GM19043 (cell line): ENCODE measurements around the gene TRHDE.

ENCODE experiments used
- ATAC-seq: cut with Tn5 transposase; IDR thresholded peaks from one replicate; pipeline ENCODE4 v1.9.1; 2021; ENCODE audit warnings: low read depth; ENCODE audit not compliant: unreplicated experiment

The TRHDE gene

DNA sequence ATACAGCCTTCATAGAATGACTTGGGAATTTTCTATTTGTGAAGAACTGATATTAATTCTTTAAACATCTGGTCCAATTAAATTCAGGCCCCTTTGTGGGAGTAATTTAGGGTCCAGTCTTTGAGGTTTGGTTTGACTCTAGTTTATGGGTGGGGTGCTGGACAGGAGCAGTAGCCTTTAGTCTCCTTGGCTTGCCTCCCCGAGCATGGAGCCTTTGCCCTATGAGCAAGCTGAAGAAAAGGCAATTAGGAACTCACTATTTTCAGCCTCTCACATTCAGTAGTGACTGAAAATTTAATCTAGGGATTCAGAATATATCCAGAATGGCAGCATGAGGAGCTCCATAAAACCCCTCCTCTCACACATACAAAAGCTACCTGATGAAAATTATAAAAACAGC, 161.1 kb downstream of the TRHDE start:
- no peak for ATAC-seq

DNA sequence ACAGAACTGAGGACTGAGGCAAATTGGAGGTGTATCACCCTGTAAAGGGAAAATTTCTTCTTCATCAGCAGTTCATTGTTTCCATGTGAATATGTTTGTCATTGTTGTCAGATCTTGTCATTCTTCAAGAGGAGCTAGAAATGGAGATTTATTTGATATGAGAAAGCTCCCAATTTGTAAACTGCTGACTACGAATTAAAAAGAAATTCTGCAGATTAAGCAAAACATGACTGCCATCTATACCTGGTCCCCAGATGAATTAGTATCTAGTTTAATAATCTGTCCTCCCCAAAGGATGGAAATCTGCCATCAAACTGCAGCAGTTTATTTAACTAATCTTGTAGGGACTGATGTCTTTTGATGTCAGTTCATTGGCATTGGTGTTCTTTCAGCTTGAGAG, 162.8 kb downstream of the TRHDE start:
- no peak for ATAC-seq

DNA sequence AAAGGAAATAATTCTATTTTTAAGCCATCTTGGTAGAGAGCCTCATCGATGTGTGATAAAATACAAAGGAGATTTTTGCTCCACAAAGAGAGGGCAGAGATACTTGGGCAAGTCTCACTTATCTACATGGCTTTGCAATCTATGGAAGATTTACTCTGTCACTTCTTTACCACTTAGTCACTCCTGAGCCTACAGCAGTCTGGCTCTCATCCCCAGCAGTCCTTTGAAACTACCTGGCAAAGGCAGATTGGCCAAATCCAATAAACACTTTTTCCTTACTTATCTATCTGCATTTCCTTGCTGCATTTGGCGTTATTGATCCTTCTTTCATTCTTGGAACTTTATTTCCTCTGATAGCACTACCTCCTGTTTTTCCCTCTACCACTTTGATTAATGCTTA, 170.0 kb downstream of the TRHDE start:
- no peak for ATAC-seq

DNA sequence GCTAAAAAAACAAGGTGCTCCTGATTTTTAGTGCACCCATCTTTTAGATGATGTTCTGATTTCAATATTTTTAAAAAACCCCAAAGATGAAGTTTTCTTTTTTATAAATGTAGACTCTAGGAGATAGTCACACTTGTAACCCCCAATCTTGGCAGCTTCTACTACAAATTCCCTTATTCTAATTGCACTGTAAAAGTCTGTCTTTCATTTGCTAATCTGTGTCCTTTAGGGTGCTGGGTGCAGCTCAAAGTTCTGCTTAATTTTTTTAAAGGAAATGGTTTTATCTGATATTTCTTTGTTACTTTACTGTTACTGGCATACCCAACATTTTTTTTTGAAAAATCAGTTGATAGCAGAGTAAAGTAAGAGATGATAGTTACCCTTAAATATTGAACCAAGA, 172.0 kb downstream of the TRHDE start:
- no peak for ATAC-seq

DNA sequence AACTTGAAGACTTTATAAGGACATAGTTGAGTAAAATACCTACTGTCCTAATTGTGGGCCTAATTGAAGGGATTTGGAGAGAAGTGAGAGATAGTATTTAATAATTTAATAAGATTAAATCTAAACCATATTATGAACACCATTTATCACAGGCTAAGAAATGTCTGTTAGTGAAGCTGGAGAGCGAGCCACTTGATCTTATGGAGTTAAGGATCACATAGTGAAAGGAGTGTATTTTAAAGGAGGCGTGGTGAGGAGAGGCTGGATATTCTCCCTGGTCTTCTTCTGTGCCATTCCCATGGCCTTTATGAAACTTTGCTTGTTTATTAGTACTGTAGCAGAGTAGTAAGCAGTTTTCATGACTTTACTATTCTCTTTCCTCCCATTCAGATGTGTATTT, 172.4 kb downstream of the TRHDE start:
- ATAC-seq = no peak

DNA sequence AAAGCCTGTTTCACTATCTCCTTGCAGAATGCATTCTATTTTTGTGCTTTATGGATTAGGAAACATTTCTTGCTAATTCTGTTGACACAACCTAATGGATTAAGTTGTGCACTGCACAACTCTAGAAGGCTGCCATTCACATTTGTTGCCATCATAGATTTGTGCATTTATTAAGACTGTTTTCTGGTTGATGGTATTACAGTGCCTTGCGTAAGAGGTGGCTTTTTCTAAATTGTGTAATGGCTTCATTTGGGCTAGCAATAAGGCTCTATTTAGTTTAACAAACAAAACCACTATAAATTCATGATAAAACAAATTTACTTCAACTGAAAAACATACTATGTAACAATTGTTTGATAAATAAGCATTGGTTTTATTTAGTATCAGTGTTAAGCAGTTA, 175.9 kb downstream of the TRHDE start:
- no peak for ATAC-seq

DNA sequence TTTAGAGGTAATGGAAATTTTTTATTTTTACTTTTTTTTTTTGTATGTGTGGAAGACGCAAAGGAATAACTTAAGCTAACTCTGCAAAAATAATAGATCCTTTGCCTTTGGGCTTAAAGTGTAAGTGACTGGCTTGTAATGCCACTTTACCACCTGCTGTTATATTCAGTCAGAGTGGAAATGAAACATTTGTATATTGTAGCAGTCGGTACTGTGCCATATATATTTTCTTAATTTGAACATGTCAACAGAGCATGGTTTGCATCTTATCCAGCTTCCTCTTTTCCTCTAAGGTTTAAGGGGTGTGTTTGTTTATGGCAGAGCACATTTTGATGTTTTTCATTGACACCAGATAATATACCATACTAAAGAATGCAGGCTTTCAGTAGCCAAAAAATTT, 176.6 kb downstream of the TRHDE start:
- no peak for ATAC-seq

DNA sequence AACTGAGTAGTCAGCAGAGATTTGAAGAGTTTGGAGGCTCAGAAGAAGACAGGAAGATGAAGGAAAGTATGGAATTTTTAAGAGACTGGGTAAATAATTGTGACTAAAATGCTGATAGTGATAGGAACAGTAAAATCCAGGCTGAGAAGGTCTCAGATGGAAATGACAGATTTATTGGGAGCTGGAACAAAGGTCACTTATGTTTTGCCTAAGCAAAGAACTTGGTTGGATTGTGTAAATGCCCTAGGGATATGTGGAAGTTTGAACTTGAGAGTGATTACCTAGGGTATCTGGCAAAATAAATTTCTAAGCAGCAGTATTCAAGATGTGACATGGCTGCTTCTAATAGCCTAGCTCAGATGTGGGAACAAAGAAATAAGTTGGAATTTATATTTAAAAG, 180.9 kb downstream of the TRHDE start:
- no peak for ATAC-seq

DNA sequence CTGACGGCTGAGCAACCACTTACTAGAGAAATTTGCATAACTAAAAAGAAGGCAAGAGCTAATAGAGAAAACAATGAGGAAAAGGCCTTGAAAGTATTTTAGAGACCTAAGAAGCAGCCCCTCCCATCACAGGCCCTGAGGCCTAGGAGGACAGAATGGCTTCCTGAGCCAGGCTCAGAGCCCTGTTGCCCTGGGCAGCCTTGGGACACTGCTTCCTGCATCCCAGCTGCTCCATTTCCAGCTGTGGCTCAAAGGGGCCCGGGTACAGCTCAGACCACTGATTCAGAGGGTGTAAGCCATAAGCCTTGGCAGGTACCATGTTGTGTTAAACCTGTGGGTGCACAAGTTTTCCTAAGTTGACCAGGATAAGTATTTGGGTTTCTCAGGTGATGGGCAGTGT, 181.4 kb downstream of the TRHDE start:
- no peak for ATAC-seq

DNA sequence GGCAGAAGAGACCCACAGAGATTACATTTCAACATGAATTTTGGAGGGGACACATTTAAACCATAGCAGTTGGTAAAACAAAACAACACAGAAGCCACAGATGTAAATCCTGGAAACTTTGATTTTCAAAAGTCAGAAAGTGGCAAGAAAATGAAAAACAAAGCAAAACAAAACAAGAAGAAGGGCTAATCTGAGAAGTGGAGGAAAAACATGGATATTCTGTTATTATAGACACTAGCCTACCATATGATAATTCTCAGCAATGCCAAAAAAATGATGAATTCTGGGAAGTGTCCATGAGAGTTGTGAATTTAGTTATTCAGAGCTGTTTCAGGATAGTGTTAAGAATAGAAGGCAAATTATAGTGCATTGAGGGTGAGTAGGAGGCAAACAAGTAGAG, 192.3 kb downstream of the TRHDE start:
- no peak for ATAC-seq

DNA sequence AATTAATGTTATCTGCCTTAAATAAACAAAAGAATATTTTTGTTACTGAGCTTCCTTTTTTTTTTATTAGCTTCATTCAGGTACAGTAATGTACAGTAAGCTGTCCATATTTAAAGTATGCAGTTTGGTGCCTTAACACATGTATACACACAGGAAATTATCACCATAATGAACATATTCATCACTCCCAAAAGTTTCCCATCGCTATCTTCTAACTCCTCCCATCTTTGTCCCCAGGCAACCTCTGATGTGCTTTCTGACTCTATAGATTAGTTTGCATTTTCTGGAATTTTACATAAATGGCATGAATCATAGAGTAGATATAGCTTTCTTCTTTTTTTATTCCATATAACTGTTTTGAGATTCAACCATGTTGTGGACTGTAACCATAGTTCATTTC, 193.0 kb downstream of the TRHDE start:
- ATAC-seq = no peak

DNA sequence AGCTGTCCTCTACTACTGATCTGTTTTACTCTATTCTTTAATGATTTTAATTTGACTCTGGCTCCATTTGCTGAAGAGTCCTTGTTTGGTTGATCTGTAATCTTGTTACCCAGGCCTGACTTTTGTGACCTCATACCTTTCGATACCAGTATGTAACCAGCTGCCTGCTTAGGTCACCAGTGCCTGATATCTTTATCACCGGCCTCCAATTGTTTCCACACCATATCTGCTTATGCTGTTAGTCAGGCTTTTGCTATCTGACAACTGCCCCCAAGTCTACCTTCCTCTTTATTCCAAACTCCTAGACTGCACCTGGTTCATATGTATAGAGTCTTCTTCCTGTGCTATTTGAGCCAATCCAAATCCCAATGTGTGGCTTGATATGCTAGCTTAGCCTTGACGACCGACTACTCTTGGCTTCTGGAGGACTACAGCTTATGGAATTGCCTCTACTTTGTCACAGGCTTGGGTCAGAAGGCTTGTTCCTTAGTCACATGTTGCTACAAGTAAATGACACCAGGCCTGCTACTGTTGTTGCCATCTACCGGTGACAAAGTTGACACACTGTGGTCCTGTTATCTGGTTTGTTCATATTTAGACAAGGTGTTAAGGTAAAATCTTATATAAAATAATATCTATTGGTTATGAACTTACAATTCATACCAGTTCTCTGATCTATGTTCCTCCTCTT, 193.9 kb downstream of the TRHDE start:
- ATAC-seq = no peak

DNA sequence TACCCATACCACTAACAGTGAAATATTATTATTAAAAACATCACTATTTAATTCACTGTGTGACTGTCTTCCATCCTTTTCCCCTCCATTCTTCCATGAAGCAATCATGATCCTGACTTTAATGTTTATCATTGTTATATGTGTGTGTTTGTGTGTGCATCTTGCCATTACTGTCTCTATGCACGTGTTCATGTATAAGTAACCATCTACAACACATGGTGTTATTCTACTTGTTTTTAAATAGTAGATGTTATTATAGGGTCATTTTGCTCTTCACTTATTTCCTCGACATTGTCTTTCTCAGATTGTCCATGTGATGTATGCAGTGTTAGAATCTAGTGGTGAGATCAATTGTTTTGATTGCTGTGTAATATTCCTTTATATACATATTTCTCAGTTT, 195.8 kb downstream of the TRHDE start:
- ATAC-seq = no peak

DNA sequence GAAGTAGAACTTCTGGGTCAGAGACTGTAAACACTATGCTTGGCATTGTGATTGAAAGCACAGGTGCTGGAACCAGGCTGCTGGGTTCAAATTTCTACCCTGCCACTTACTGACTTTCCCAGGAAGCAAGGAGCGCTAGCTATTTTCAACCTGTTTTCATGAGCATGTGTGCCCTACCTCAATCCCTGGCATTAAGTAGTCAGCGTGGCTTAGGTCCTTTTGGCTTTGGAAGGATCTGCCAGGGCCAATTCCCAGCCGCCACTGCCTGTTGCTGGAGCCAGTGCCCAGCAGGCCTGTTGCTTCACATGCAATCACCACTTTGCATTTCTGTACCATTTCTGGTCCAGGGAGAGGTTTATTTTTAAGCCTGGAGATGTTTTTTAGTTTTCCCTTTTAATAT, 196.3 kb downstream of the TRHDE start:
- ATAC-seq = no peak

DNA sequence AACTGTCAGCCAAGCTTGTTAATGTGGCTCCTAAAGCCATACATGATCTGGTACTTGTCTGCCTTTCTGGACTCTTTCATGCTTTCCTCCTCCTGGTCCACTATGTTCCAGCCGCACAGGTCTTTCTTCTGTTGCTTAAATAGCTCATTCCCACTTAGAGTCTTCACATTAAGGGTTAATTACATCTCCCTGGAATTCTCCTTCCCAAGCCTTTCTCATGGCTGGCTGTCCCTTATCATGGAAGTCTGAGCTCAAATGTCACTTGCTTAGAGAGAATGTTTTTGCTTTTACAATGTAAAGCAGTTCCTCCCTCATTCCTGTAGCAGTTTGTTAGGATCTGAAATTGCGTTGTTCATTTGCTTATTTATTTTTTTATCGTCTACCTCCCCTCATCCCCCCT, 199.6 kb downstream of the TRHDE start:
- no peak for ATAC-seq

DNA sequence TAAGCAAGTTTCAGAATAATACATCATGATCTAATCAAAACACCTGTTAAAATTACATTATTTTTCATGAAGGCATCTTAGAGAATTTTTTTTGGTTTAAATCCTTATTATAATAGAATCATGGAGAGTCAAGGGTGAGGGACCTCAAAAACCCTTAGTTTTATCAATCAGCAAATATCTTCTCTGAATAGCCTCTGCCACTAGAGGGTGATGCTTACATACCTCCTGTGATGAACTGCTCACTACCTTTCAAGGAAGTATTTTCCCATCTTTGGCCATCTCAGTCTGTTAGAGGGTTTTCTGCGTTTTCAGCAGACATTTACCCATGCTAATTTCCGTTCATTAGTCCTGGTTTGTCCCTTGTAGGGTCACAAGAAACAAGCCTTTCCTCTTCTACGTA, 200.2 kb downstream of the TRHDE start:
- no peak for ATAC-seq

DNA sequence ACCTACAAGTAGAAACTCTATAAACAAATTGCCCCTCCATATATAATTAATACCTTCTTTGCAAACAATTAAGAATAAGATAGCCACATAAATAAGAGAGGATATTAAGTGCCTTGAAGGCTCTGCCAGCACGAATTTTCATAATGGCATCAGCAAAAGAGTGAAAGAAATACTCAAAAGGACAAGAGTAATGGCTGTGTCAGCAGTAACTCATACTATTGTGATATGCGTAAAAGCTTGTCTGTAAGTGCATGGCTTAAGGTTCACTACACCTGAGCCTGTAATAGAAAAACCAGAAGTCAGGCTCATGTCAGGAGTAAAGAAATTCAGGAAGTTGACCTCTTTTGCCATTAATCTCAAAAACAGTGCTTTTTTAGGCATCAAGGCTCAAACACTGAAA, 204.1 kb downstream of the TRHDE start:
- ATAC-seq = no peak

DNA sequence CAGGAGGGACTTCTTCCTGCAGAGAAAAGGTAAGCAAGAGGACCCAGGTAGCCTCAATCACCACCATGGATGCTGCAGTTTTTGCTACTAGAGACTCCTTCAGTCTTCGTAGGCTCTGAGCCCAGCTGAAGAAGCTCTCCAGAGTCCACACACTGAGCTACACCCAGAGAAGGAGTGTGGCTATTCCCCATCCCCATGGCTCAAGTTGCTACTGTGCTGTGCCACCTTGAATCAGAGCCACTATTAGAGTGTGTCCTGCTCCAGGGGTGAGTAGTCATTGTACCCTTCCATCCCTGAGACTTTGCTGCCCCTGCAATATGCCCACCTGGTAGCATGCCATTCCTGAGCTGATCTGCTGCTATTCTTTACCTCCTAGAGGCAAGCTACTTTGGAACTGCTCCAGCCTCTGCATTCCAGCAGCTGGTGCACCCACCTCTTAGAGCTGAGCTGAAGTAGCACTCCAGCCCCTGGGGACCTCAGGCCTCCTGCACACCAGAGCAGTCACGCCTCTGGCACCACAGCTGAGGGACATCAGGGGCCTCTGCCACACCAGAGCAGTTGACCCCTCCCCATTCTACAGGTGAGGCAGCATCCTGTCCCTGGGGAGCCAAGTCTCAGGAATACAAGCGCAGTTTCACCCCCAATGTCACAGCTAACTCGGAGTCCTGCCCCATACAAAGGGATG, 213.0 kb downstream of the TRHDE start:
- ATAC-seq = no peak

DNA sequence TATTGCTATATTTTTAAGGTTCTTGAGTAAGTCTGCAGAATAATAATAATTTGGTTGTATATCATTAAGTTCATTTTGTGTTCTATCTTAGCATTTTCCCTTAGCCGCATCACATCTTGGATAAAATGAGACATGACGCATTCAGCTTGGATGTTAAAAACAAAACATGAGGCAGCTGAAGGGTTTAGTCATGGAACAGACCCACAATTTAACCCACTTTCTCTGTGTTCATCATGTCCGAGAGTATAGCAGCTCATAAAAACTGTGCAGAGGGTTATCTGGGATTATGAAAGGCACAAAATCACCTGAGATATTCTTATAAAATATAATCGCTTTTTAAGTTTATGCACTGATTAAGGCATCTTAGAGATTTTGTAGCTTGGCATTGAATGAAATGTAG, 219.3 kb downstream of the TRHDE start:
- no peak for ATAC-seq

DNA sequence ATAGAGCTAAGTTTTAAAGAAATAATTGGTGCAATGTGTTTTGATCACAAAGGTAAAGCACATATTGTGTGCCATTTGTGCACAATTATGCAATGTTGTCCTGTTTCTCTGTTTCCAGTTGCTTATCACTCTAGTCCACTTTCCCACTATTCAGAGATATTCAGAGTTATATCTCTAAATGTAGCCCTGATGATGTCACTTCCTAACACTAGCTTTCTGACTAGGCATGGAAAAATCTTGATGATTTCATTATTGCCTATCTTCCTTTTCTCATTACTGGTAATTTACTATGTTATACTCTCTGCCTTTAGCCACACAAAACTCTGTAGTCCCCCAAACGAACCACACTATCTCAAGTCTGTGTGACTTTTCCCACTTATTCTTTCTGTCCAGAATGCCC, 221.2 kb downstream of the TRHDE start:
- no peak for ATAC-seq

DNA sequence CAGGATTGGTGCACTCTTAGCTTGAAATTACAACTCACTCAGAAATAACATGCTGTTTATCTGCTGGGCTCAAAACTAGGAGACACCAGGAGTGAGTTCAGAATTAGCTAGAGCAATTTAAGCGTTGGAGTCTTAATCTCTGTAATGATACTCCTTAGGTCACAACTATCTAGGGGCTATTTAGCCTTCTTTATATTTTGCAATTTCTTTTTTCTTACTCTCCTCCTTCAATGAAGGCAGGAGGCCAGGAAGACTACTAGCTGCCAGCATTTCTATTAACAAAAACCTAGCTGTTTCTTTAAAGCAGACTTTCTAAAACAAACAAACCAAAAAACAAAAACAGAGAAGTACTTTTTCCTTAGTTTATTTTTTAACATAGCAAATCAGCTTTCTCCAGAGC, 226.2 kb downstream of the TRHDE start:
- no peak for ATAC-seq

DNA sequence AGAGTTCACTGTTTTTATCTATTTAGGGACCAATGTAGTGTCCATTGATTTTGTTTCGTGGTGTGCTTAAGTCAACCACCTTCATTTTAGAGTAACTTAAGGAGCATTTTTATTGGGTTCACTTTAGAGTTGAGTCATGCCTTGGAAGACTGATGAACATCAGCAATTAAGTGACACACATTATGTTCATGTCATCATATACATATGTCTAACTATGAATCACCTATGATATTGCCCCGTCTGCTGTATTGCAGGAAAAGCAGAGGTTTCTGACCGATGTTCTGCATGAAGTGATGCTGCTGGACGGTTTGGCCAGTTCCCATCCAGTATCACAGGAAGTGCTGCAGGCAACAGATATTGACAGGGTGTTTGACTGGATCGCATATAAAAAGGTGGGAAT, 227.1 kb downstream of the TRHDE start:
- no peak for ATAC-seq

DNA sequence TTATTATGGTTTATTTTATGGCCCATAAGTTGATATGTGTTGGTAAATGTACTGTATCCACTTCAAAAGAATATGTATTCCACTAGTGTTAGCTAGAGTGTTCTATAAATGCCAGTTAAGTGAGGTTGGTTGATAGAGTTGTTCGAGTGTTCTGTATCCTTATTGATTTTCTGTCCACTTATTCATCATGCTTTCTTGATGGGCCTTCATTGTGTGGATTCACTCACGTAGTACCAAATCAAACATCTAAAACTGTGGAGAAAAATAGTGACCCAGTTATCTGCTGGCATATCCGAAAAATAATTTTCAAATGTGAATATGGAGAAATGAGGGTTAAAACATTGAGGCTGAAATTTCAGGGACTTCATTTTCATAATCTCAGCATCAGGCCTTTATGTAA, 230.4 kb downstream of the TRHDE start:
- ATAC-seq = no peak
